Panc1 (cell line): ENCODE results near the gene CD80.

ENCODE experiments used
- POLR2AphosphoS5 ChIP-seq: IDR thresholded peaks from 2 replicates; pipeline ENCODE4 v1.6.1; 2012; ENCODE audit warnings: mild to moderate bottlenecking, low read depth, low read length, moderate library complexity
- TCF7L2 ChIP-seq: IDR thresholded peaks from 2 replicates; pipeline ENCODE4 v1.6.1; 2011; ENCODE audit warnings: mild to moderate bottlenecking, low read depth, low read length, inconsistent platforms
- TF ChIP-seq, protein P1 (sequence below): fragments of 450-650 bp; IDR thresholded peaks from 2 replicates; pipeline ENCODE4 v1.5.1; 2017; ENCODE audit warnings: mild to moderate bottlenecking
- TF ChIP-seq, protein P2 (sequence below), 2 experiments: IDR thresholded peaks; 2 replicates each; pipeline ENCODE4 v1.6.1; 2011 to 2012; ENCODE audit warnings: low read depth in 2 of 2, control low read depth in 1 of 2, low read length in 1 of 2, mild to moderate bottlenecking in 1 of 2, moderate library complexity in 1 of 2; ENCODE audit not compliant: insufficient read depth in 1 of 2

DNA sequence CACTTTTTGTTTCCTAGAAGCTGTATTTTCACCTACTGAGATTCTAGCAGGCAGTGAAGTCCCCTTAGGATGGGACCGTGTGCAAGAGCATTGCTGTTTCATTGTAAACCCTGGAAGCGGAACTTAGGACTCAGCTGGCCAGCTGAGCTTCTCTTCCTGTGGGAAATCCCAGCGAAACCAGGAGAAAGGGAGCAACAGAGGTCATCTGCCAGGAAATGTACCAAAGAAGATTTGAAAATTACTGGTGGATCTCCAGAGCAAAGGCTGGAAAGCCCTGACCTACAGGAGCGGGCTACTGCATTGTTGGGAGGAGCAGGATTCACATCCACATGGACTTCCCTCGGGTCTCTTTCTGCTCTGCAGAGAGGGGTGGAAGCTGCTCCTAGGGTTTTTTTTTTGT, 12.3 kb upstream of the CD80 start:
- TF ChIP-seq, protein P1, sequence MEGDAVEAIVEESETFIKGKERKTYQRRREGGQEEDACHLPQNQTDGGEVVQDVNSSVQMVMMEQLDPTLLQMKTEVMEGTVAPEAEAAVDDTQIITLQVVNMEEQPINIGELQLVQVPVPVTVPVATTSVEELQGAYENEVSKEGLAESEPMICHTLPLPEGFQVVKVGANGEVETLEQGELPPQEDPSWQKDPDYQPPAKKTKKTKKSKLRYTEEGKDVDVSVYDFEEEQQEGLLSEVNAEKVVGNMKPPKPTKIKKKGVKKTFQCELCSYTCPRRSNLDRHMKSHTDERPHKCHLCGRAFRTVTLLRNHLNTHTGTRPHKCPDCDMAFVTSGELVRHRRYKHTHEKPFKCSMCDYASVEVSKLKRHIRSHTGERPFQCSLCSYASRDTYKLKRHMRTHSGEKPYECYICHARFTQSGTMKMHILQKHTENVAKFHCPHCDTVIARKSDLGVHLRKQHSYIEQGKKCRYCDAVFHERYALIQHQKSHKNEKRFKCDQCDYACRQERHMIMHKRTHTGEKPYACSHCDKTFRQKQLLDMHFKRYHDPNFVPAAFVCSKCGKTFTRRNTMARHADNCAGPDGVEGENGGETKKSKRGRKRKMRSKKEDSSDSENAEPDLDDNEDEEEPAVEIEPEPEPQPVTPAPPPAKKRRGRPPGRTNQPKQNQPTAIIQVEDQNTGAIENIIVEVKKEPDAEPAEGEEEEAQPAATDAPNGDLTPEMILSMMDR: no peak
- TF ChIP-seq TCF7L2 (no peak), POLR2AphosphoS5 (no peak)
- TF ChIP-seq, protein P2, sequence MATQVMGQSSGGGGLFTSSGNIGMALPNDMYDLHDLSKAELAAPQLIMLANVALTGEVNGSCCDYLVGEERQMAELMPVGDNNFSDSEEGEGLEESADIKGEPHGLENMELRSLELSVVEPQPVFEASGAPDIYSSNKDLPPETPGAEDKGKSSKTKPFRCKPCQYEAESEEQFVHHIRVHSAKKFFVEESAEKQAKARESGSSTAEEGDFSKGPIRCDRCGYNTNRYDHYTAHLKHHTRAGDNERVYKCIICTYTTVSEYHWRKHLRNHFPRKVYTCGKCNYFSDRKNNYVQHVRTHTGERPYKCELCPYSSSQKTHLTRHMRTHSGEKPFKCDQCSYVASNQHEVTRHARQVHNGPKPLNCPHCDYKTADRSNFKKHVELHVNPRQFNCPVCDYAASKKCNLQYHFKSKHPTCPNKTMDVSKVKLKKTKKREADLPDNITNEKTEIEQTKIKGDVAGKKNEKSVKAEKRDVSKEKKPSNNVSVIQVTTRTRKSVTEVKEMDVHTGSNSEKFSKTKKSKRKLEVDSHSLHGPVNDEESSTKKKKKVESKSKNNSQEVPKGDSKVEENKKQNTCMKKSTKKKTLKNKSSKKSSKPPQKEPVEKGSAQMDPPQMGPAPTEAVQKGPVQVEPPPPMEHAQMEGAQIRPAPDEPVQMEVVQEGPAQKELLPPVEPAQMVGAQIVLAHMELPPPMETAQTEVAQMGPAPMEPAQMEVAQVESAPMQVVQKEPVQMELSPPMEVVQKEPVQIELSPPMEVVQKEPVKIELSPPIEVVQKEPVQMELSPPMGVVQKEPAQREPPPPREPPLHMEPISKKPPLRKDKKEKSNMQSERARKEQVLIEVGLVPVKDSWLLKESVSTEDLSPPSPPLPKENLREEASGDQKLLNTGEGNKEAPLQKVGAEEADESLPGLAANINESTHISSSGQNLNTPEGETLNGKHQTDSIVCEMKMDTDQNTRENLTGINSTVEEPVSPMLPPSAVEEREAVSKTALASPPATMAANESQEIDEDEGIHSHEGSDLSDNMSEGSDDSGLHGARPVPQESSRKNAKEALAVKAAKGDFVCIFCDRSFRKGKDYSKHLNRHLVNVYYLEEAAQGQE (IDR thresholded peaks at IDR 0.05; ENCODE audit: insufficient read depth in 1 of 2, low read depth in 2 of 2, low read length in 1 of 2): no peak
